RWPE1 (cell line): ENCODE results near the gene ATP2B2.

Source experiments
- CTCF ChIA-PET: fragments of 350-600 bp; sonication (Branson Sonifier 250); formaldehyde crosslinking; extraction: SDS; loops from one replicate; lab custom pipeline; 2021; lab: Yijun Ruan, JAX
- POLR2A ChIA-PET: fragments of 400-600 bp; formaldehyde crosslinking; extraction: SDS; loops from one replicate; lab custom pipeline; 2020; ENCODE audit warnings: antibody characterized with exemption; ENCODE audit not compliant: low non-redundant PET; lab: Yijun Ruan, JAX
- DNase-seq: peaks from one replicate; pipeline ENCODE4 v3.0.0; 2012; ENCODE audit warnings: low spot score
- H3K27ac ChIP-seq: fragments of 450-650 bp; 2 replicates; pipeline ENCODE4 v1.5.1; 2017
- TF ChIP-seq, protein P1 (sequence below): fragments of 450-650 bp; conservative IDR thresholded peaks from 2 replicates; pipeline ENCODE4 v1.5.1; 2017; ENCODE audit warnings: low read depth, mild to moderate bottlenecking

The ATP2B2 gene

DNA sequence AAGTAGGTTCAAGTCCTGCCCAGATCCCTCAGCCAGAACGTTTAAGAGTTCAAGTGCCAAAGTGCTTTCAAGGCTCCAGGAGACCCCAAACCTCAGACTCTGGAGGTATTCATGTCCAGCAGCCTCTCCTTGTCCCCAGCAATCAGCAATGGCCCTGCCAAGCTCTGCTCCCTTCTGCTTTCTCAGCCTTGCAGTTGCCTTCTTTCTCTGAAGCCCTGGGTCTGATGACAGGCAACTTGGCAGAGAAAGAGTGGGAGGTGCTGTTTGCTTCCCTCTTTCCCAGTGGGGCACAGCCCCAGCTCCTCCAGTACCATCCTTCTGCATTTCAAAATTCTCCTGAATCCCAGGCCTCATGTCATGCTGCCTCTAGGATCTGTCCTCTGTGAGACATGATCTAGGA, 40.2 kb downstream of the ATP2B2 start:
- ChIA-PET CTCF (interaction anchor here (0.6 kb wide), 1 partner anchor 1353 kb away, joined by 4 read pairs; no protein-coding TSS in a partner anchor), POLR2A (no interaction called here)
- DNase-seq, result no peak
- no peak overlapping the region for H3K27ac ChIP-seq
- TF ChIP-seq, protein P1, sequence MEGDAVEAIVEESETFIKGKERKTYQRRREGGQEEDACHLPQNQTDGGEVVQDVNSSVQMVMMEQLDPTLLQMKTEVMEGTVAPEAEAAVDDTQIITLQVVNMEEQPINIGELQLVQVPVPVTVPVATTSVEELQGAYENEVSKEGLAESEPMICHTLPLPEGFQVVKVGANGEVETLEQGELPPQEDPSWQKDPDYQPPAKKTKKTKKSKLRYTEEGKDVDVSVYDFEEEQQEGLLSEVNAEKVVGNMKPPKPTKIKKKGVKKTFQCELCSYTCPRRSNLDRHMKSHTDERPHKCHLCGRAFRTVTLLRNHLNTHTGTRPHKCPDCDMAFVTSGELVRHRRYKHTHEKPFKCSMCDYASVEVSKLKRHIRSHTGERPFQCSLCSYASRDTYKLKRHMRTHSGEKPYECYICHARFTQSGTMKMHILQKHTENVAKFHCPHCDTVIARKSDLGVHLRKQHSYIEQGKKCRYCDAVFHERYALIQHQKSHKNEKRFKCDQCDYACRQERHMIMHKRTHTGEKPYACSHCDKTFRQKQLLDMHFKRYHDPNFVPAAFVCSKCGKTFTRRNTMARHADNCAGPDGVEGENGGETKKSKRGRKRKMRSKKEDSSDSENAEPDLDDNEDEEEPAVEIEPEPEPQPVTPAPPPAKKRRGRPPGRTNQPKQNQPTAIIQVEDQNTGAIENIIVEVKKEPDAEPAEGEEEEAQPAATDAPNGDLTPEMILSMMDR, result no peak

DNA sequence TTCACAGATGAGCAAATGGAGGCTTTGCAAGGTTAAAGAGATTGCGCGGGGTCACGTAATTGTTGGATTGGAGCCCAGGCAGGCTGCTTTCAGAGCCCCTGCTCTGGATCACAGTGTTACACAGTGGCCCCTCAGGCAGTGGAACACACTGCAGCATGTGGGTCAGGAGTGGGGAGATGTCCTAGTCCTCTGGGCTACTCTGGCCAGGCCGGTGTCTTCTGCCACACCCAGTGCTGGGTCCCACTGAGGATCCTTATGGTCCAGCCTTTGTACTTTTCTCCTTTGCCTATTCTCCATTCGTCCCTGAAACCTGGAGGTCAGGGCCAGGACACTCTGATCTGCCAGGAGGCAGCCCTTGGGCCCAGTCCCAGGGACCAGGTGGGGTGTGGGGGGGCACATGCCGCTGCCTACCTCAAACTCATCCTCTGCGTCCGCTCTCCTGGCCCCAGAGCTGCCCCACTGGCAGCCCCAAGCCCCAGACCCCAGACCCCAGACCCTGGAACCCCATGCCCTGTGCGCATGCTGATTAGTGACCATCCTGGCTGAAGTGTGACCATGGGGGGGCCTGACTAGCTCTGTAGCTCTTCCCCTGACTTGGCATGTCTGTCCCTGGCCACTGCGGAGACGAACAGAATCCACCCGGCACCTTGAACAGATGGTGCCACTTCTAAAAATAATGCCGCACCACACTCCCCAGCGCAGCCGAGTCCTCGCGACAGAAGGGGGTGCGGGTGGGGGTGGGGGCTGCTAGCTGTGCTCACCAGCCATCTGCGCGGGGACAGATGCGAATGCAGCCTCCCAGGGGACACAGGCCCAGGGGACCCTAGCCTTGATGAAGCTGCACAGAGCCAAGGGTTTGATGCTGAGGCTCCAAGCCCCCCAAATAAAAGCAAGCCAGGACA, 41.6 kb downstream of the ATP2B2 start:
- CTCF ChIA-PET, result interaction anchor here (0.5 kb wide), 1 partner anchor 823 kb away, joined by 3 read pairs; no protein-coding TSS in a partner anchor
- no peak for DNase-seq
- H3K27ac ChIP-seq, result no peak overlapping the region
- POLR2A ChIA-PET, result no interaction called here
- TF ChIP-seq, protein P1, result no peak

DNA sequence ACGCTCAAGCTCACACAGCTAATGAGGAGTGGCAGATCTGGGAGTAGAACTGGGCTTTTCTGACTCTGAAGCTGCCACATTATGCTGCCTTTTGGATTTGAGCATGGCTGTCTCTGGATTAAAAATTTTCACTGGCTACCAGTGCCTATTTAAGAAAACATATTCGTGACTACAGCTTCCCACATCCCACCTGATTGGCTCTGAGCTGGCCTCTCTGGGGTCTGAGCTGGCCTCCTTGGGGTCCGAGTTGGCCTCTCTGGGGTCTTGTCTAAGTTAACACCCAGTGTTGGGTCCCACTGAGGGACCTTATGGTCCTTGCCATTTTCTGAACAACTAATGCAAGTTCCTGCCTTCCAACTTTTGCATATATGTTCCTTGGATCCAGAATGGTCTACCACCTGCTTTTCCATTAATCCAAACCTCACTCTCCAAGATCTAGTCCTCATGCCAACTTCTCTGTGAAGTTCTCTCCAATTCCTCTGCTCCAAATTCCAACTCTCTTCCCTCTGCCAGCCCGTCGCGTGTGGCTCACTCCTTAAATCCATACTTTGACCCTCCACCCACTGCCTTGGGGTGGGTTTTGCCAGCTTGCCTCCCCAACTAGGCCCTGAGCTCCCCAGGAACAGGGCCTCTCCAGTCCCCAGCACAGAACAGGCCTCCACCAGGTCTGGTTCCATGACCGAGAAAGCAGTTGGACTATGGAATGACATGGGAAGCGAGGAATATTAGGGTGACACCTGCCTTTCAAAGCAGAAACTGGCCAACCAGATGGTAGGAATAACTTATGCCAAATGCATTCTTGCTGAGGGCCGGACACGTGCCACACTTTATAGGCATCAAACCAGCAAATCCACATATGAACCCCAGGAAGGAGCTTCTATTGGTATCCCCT, 42.5 kb downstream of the ATP2B2 start:
- ChIA-PET CTCF (interaction anchor here (0.5 kb wide), 1 partner anchor 824 kb away, joined by 3 read pairs; no protein-coding TSS in a partner anchor), POLR2A (no interaction called here)
- no peak for DNase-seq
- H3K27ac ChIP-seq, result no peak overlapping the region
- TF ChIP-seq, protein P1, result no peak

DNA sequence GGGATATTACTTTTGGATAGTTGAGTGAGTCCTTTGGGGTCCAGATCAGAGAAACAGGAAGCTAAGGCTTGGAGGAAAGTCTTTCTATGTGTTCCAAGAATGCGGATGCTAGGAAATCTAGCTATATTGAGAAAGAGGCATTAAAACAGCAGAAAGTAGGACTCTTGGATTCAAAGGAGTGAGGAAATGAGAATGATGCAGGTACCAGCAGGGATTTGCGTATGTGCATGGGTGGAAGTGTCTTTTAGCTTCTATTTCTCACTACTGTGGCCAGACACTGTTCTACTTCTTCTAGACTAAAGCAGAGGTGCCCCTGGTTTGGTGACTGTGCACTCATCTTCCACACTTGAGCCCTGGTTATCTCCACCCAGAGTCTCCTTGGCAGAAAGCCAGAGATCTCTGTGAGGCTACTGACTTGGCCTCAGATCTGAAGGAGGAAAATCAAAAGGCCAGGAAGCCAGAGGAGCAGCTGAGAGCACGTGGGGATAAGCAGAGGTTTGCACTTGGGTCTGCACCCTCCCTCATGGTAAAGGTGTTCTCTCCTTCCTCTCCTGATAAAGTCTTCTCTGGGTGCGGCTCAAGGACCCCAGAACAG, 44.3 kb downstream of the ATP2B2 start:
- CTCF ChIA-PET, result no interaction called here

DNA sequence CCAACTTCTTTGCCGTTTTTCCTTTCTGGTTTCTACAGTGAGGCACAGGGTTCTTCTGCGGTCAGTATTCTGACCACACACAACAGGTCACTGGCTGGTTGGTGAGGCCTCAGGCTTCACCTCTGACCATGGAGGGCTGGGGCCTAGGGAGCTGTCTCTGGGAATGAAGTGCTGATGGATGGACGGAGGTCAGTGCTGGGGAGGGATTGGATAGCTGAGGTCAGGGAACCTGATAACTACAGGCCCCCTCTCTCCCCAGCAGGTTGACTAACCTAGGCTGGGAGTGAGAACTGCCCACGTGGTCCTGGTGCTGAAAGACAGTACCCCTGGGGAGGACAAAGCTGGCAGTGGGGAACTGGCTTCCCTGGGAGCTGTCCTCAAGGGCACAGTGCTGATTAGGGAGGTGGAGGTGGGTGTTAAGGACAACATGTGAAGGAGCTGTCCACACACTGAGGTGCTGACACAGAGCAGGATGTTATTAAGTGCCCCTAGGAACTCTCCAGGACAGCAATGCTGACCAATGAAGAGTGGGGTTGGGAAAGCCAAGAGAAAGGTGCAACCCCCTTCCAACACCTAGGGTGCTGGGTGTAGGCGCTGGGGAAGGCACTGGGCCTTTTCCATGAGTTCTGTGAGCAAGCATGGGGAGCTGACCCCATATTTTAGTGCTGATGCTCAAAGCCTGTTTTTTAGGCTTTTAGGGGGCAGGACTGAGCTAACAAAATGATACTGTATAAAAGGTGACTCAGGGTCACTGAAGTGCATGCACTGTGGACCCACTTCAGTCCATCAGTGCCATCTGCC, 45.2 kb downstream of the ATP2B2 start:
- TF ChIP-seq, protein P1, result no peak
- POLR2A ChIA-PET, result no interaction called here
- no peak overlapping the region for H3K27ac ChIP-seq
- DNase-seq, result peak; percentile 77
- CTCF ChIA-PET, result no interaction called here

More for the DNA sequence above, 44.3 kb downstream of the ATP2B2 start:
- POLR2A ChIA-PET, result no interaction called here
- no peak overlapping the region for H3K27ac ChIP-seq
- TF ChIP-seq, protein P1, result no peak
- no peak for DNase-seq
